ENCODE measurements around the gene NTS.

- TF ChIP-seq CTCF (conservative IDR thresholded peaks at IDR 0.05) (no peak), ZFX (IDR thresholded peaks at IDR 0.05) (no peak)
Observed at GRCh38 chr12:85874031-85874461, at the start of gene NTS.

All from C4-2B (cell line).